Breast epithelium (tissue), 4 donors: ENCODE results near the gene SRRM3. TPM values are rescaled to one million over a fixed set of nuclear protein-coding genes. Genes with fewer than 3 reads are reported as not detected.
"Not testable (repeated sequence)": the region's sequence is repeated elsewhere in the genome, so short reads cannot be mapped to it uniquely, and the experiment has no call there.

ENCODE experiments used
- DNase-seq, 2 donors: peaks; one replicate each; pipeline ENCODE4 v3.0.0-alpha.2; 2019; ENCODE audit warnings: low spot score in 2 of 2
- H3K27ac ChIP-seq, 2 donors: fragments of 200-600 bp; sonication (generic) in 1 of 2; one replicate each; pipeline ENCODE4 v1.5.1; 2016 to 2019; ENCODE audit warnings: mild to moderate bottlenecking in 1 of 2
- H3K27me3 ChIP-seq, 2 donors: fragments of 200-600 bp; sonication (generic) in 1 of 2; one replicate each; pipeline versions ENCODE4 v1.5.1 to v1.6.0; 2017 to 2019; ENCODE audit warnings: control low read depth in 1 of 2, mild to moderate bottlenecking in 1 of 2
- H3K36me3 ChIP-seq: fragments of 200-600 bp; one replicate; pipeline ENCODE4 v1.5.1; 2019
- H3K4me1 ChIP-seq, 2 donors: fragments of 200-600 bp; sonication (generic); one replicate each; pipeline ENCODE4 v1.5.1; 2016 to 2019; ENCODE audit warnings: control low read depth in 1 of 2
- H3K4me3 ChIP-seq, 3 donors: fragments of 200-600 bp; sonication (generic); 1 replicate in 2 of 3; 2 replicates in 1 of 3; pipeline ENCODE4 v1.5.1; 2016 to 2019; ENCODE audit warnings: mild to moderate bottlenecking in 3 of 3, moderate library complexity in 2 of 3
- H3K9me3 ChIP-seq, 2 donors: fragments of 200-600 bp; sonication (generic) in 1 of 2; one replicate each; pipeline ENCODE4 v1.5.1; 2016 to 2019; ENCODE audit warnings: control low read depth in 1 of 2
- POLR2A ChIP-seq: fragments of 450-650 bp; IDR thresholded peaks from one replicate; pipeline ENCODE4 v1.6.1; 2016; ENCODE audit warnings: antibody characterized with exemption, mild to moderate bottlenecking, moderate library complexity
- POLR2AphosphoS5 ChIP-seq, 3 donors: sonication (generic); formaldehyde crosslinking; IDR thresholded peaks; one replicate each; pipeline ENCODE4 v1.6.1; 2017; ENCODE audit warnings: antibody characterized with exemption in 3 of 3
- intact Hi-C: fragments of 100-400 bp; cut with DNase I; formaldehyde crosslinking; loops from one replicate; pipeline ENCODE4 v1.15.1; 2023; ENCODE audit warnings: low total_unique reads
- total RNA-seq, 3 donors: library from RNA; depleted of rRNA; stranded (reverse); fragments of >200 nt; gene quantifications; one replicate each; pipeline ENCODE4 v1.1.0, GENCODE V29; 2016
- TF ChIP-seq, protein P1 (sequence below), 3 donors: fragments of 450-650 bp; IDR thresholded peaks; one replicate each; pipeline ENCODE4 v1.5.1; 2016 to 2017; ENCODE audit warnings: antibody characterized with exemption in 3 of 3, mild to moderate bottlenecking in 3 of 3, moderate library complexity in 3 of 3

SRRM3 gene
- total RNA-seq, 3 donors from 2014 or later = 3.4 to 7.9 (median 3.4) TPM

DNA sequence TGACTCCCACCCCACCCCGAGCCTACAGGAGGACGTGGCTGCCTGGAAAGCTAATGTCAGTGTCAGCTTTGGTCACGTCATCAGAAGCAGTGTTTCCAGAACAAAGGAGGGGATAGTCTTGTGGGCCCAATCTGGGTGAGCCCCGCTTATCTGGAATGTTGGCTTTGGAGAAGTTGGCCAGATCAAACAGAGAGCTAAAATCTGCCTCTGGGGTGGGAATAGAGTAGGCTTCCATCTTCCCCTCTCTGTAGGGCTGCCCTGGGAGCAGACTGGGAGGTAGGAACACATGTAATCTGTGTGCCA lies 32.5 kb downstream of the SRRM3 start:
- no peak for DNase-seq
- no peaks in the 10 kb centered on the region for H3K36me3 ChIP-seq
- H3K4me1 ChIP-seq = no peaks in the 10 kb centered on the region
- H3K27me3 ChIP-seq = peaks cover 0 to 60% of the 10 kb centered on the region in 2 donors
- no peak overlapping the region for H3K4me3 ChIP-seq
- TF ChIP-seq, protein P1, sequence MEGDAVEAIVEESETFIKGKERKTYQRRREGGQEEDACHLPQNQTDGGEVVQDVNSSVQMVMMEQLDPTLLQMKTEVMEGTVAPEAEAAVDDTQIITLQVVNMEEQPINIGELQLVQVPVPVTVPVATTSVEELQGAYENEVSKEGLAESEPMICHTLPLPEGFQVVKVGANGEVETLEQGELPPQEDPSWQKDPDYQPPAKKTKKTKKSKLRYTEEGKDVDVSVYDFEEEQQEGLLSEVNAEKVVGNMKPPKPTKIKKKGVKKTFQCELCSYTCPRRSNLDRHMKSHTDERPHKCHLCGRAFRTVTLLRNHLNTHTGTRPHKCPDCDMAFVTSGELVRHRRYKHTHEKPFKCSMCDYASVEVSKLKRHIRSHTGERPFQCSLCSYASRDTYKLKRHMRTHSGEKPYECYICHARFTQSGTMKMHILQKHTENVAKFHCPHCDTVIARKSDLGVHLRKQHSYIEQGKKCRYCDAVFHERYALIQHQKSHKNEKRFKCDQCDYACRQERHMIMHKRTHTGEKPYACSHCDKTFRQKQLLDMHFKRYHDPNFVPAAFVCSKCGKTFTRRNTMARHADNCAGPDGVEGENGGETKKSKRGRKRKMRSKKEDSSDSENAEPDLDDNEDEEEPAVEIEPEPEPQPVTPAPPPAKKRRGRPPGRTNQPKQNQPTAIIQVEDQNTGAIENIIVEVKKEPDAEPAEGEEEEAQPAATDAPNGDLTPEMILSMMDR (IDR thresholded peaks at IDR 0.05) = no peak
- no peak for TF ChIP-seq POLR2AphosphoS5 (IDR thresholded peaks at IDR 0.05)
- no peak for TF ChIP-seq POLR2A
- intact Hi-C loops = no loop called here
- no peak overlapping the region for H3K27ac ChIP-seq
- H3K9me3 ChIP-seq = no peaks in the 10 kb centered on the region

DNA sequence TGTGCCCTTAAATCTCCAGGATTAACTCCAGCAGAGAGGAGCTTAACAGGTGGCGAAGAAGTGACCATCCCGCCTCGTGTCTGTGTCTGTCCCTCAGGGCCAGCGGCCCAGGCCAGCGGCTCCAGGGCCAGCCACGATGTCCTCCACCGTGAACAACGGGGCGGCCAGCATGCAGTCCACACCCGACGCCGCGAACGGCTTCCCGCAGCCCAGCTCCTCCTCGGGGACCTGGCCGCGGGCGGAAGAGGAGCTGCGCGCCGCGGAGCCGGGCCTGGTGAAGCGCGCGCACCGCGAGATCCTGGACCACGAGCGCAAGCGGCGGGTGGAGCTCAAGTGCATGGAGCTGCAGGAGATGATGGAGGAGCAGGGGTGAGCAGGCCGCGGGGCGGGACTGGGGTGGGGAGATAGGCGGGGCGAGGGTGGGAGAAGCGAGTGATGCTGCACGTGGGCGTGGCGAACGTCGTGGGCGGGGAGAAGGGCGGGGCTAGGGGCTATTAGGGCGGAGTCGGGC lies 33.3 kb downstream of the SRRM3 start:
- Histone ChIP-seq H3K27ac (no peak overlapping the region), H3K36me3 (no peaks in the 10 kb centered on the region), H3K27me3 (peaks cover 0 to 57% of the 10 kb centered on the region in 2 donors), H3K4me1 (no peaks in the 10 kb centered on the region), H3K4me3 (peak overlapping the region in 2 of 3 donors; percentile 25 to 47), H3K9me3 (no peaks in the 10 kb centered on the region)
- no peak for TF ChIP-seq POLR2A
- TF ChIP-seq, protein P1 (IDR thresholded peaks at IDR 0.05) = no peak
- peak in 1 of 2 donors; percentile 57 for DNase-seq
- intact Hi-C loops = no loop called here

DNA sequence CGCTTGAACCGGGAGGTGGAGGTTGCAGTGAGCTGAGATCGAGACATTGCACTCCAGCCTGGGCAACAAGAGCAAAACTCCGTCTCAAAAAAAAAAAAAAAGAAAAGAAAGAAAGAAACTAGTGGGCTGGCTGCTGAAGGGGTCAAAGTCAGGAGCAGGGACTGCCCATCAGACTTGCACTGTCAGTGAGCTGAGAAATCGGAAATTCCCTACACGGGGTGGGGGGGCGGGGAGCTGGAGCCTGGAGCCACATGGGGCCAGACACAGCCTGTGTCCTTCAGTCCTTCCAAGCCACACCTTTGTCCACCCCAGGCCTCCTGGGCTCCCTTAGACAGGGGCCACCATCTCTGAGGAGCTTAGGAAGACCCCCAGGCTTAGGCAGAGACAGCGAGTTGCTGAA lies 34.5 kb downstream of the SRRM3 start:
- Histone ChIP-seq H3K27me3 (peaks cover 0 to 53% of the 10 kb centered on the region in 2 donors), H3K9me3 (no peaks in the 10 kb centered on the region), H3K36me3 (no peaks in the 10 kb centered on the region), H3K27ac (no peak overlapping the region), H3K4me1 (no peaks in the 10 kb centered on the region), H3K4me3 (no peak overlapping the region)
- intact Hi-C loops = no loop called here
- no peak for DNase-seq
- TF ChIP-seq, protein P1 (IDR thresholded peaks at IDR 0.05) = no peak

GRCh38 chr7:76238326-76238725 lies 36.6 kb downstream of the SRRM3 start:
- intact Hi-C loops = no loop called here
- Histone ChIP-seq H3K4me1 (no peaks in the 10 kb centered on the region), H3K27ac (no peak overlapping the region), H3K36me3 (no peaks in the 10 kb centered on the region), H3K27me3 (peaks cover 0 to 32% of the 10 kb centered on the region in 2 donors), H3K4me3 (no peak overlapping the region), H3K9me3 (no peaks in the 10 kb centered on the region)
- DNase-seq = no peak
- TF ChIP-seq, protein P1 (IDR thresholded peaks at IDR 0.05) = no peak
- no peak for TF ChIP-seq POLR2A
- no peak for TF ChIP-seq POLR2AphosphoS5 (IDR thresholded peaks at IDR 0.05)

DNA sequence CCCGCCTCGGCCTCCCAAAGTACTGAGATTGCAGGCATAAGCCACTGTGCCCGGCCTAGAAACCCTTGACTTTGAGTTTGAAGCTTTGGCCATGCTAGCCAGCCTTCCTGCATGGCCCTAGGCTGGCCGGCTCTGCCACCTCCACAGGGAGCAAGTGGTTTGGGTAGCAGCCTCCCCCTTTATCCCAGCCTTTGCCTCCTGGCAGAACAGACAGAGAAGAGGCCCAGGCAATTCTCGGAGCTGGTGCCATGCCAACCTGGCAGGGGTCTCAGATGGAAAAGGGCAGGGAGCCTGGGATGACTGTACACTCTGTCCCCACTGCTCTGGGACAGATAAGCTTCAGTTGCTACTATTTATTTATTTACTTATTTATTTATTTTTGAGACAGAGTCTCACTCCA lies 39.4 kb downstream of the SRRM3 start:
- Histone ChIP-seq H3K27ac (no peak overlapping the region), H3K27me3 (peaks cover 0 to 14% of the 10 kb centered on the region in 2 donors), H3K4me1 (no peaks in the 10 kb centered on the region), H3K9me3 (no peaks in the 10 kb centered on the region), H3K4me3 (no peak overlapping the region), H3K36me3 (no peaks in the 10 kb centered on the region)
- intact Hi-C loops = no loop called here
- TF ChIP-seq, protein P1 (IDR thresholded peaks at IDR 0.05) = no peak
- TF ChIP-seq POLR2AphosphoS5 (IDR thresholded peaks at IDR 0.05) (no peak), POLR2A (no peak)
- DNase-seq = no peak

GRCh38 chr7:76242517-76243063 lies 40.9 kb downstream of the SRRM3 start:
- intact Hi-C loops, H3K4me3 ChIP-seq: not testable (repeated sequence)

More at GRCh38 chr7:76242517-76243063, 40.9 kb downstream of the SRRM3 start:
- DNase-seq, H3K27ac ChIP-seq, H3K9me3 ChIP-seq, H3K4me1 ChIP-seq, H3K36me3 ChIP-seq, H3K27me3 ChIP-seq: not testable (repeated sequence)
